H1 (cell line): Measurements from ENCODE around the gene ANKRD60. TPM values are rescaled to one million over a fixed set of nuclear protein-coding genes. Genes with fewer than 3 reads are reported as not detected.

Source experiments
- CTCF ChIA-PET: fragments of 300-600 bp; sonication (Branson Sonifier 250); formaldehyde crosslinking; loops from one replicate; lab custom pipeline; 2021; ENCODE audit not compliant: partially characterized antibody; lab: Charles Lee
- POLR2A ChIA-PET: fragments of 300-600 bp; sonication (Branson Sonifier 250); formaldehyde crosslinking; loops from one replicate; lab custom pipeline; 2021; ENCODE audit warnings: inconsistent platforms; ENCODE audit not compliant: partially characterized antibody; lab: Charles Lee
- DNase-seq, 2 experiments: peaks; one replicate each; pipeline versions ENCODE4 v3.0.0 to v3.0.0-alpha.2; 2010 to 2022; ENCODE audit warnings: low spot score in 2 of 2, low read depth in 1 of 2, mixed read lengths in 1 of 2
- FAIRE-seq: peaks from 2 replicates; lab custom pipeline; 2011; peaks lifted over from hg19 to GRCh38; lab: Jason Lieb, UNC
- H2AFZ ChIP-seq: 2 replicates; pipeline ENCODE4 v1.8.1; 2012; ENCODE audit warnings: low read length, inconsistent platforms
- H2AK5ac ChIP-seq: 2 replicates; pipeline ENCODE4 v1.6.1; 2013; ENCODE audit warnings: low read depth, low read length
- H2BK120ac ChIP-seq: replicated peaks from 2 replicates; pipeline ENCODE3; 2013; ENCODE audit warnings: low read depth, low read length, inconsistent platforms
- H2BK12ac ChIP-seq: 2 replicates; pipeline ENCODE4 v1.6.1; 2013; ENCODE audit warnings: low read depth, low read length
- H2BK15ac ChIP-seq: 2 replicates; pipeline ENCODE4 v1.6.1; 2013; ENCODE audit warnings: low read length
- H2BK20ac ChIP-seq: 2 replicates; pipeline ENCODE4 v1.6.1; 2013; ENCODE audit warnings: low read length
- H2BK5ac ChIP-seq: 2 replicates; pipeline ENCODE4 v1.6.1; 2013; ENCODE audit warnings: low read depth, low read length
- H3K14ac ChIP-seq: 2 replicates; pipeline ENCODE4 v1.6.1; 2013; ENCODE audit warnings: inconsistent platforms; ENCODE audit not compliant: insufficient read length
- H3K18ac ChIP-seq: 2 replicates; pipeline ENCODE4 v1.6.1; 2013; ENCODE audit warnings: low read length; ENCODE audit errors: extremely low read depth
- H3K23ac ChIP-seq: 2 replicates; pipeline ENCODE4 v1.6.1; 2013; ENCODE audit warnings: inconsistent platforms; ENCODE audit not compliant: insufficient read length
- H3K23me2 ChIP-seq: 2 replicates; pipeline ENCODE4 v1.6.1; 2013; ENCODE audit warnings: low read depth, low read length
- H3K27ac ChIP-seq: 2 replicates; pipeline ENCODE4 v1.6.1; 2011; ENCODE audit warnings: low read depth, low read length, inconsistent platforms
- H3K27me3 ChIP-seq, 4 experiments: replicated peaks in 1 of 4; 1 replicate in 1 of 4; 2 replicates in 3 of 4; pipeline versions ENCODE4 v1.6.1 to v1.8.1; 2011 to 2013; ENCODE audit warnings: low read length in 3 of 4, mild to moderate bottlenecking in 3 of 4, inconsistent platforms in 2 of 4, mixed read lengths in 2 of 4, moderate library complexity in 1 of 4; ENCODE audit not compliant: control insufficient read depth in 3 of 4, insufficient read depth in 3 of 4; ENCODE audit errors: extremely low read depth in 1 of 4
- H3K36me3 ChIP-seq, 4 experiments: 2 replicates each; pipeline versions ENCODE4 v1.6.1 to v1.8.1; 2011 to 2013; ENCODE audit warnings: mild to moderate bottlenecking in 4 of 4, low read length in 3 of 4, moderate library complexity in 2 of 4, control low read depth in 1 of 4, inconsistent platforms in 1 of 4; ENCODE audit not compliant: insufficient read depth in 4 of 4, control insufficient read depth in 2 of 4
- H3K4ac ChIP-seq: replicated peaks from 2 replicates; pipeline ENCODE3; 2013; ENCODE audit warnings: low read length, low read depth, mixed read lengths, inconsistent platforms; ENCODE audit not compliant: insufficient read length
- H3K4me1 ChIP-seq, 4 experiments: replicated peaks in 1 of 4; 1 replicate in 1 of 4; 2 replicates in 3 of 4; pipeline versions ENCODE4 v1.6.1 to v1.8.1; 2011 to 2013; ENCODE audit warnings: low read length in 3 of 4, inconsistent platforms in 2 of 4, mixed read lengths in 1 of 4; ENCODE audit not compliant: insufficient read depth in 4 of 4, control insufficient read depth in 3 of 4
- H3K4me2 ChIP-seq, 2 experiments: 2 replicates each; pipeline versions ENCODE4 v1.6.1 to v1.8.1; 2011 to 2013; ENCODE audit warnings: low read depth in 2 of 2, low read length in 2 of 2, control low read depth in 1 of 2, inconsistent platforms in 1 of 2, mild to moderate bottlenecking in 1 of 2; ENCODE audit not compliant: insufficient read depth in 1 of 2
- H3K4me3 ChIP-seq, 4 experiments: fragments of 200-600, 300-600 bp in 1 of 4; sonication (generic), shearing (Covaris generic), sonication (Bioruptor Twin) in 1 of 4; 2 replicates each; pipeline versions ENCODE4 v1.5.1 to v1.8.1; 2011 to 2016; ENCODE audit warnings: low read length in 4 of 4, low read depth in 3 of 4, control low read depth in 2 of 4, inconsistent platforms in 2 of 4, mild to moderate bottlenecking in 2 of 4, mixed read lengths in 1 of 4, moderate library complexity in 1 of 4; ENCODE audit not compliant: insufficient read depth in 2 of 4; ENCODE audit errors: extremely low read depth in 1 of 4
- H3K56ac ChIP-seq: replicated peaks from 2 replicates; pipeline ENCODE3; 2013; ENCODE audit warnings: low read depth, mild to moderate bottlenecking, mixed read lengths, low read length, inconsistent platforms; ENCODE audit not compliant: insufficient read length
- H3K79me1 ChIP-seq: 2 replicates; pipeline ENCODE4 v1.6.1; 2013; ENCODE audit warnings: low read depth, low read length, control low read depth
- H3K79me2 ChIP-seq, 2 experiments: 2 replicates each; pipeline versions ENCODE4 v1.6.1 to v1.8.1; 2012 to 2013; ENCODE audit warnings: low read length in 2 of 2, mild to moderate bottlenecking in 2 of 2, inconsistent platforms in 1 of 2; ENCODE audit not compliant: insufficient read depth in 2 of 2, control insufficient read depth in 1 of 2
- H3K9ac ChIP-seq, 4 experiments: replicated peaks in 1 of 4; 1 replicate in 1 of 4; 2 replicates in 3 of 4; pipeline versions ENCODE4 v1.6.1 to v1.8.1; 2011 to 2013; ENCODE audit warnings: low read depth in 3 of 4, low read length in 3 of 4, control low read depth in 2 of 4, mild to moderate bottlenecking in 2 of 4, moderate library complexity in 2 of 4, inconsistent platforms in 1 of 4; ENCODE audit errors: extremely low read depth in 1 of 4
- H3K9me3 ChIP-seq, 2 experiments: 2 replicates each; pipeline versions ENCODE4 v1.6.1 to v1.8.1; 2012 to 2013; ENCODE audit warnings: mild to moderate bottlenecking in 2 of 2, moderate library complexity in 2 of 2, control low read depth in 1 of 2, inconsistent platforms in 1 of 2, low read depth in 1 of 2, low read length in 1 of 2, mixed read lengths in 1 of 2; ENCODE audit not compliant: insufficient read depth in 2 of 2
- H4K20me1 ChIP-seq, 2 experiments: replicated peaks in 1 of 2; 2 replicates each; pipeline versions ENCODE3 to v1.8.1; 2011 to 2013; ENCODE audit warnings: inconsistent platforms in 2 of 2, low read length in 2 of 2, mild to moderate bottlenecking in 1 of 2; ENCODE audit not compliant: insufficient read depth in 2 of 2, control insufficient read depth in 1 of 2
- H4K5ac ChIP-seq: 2 replicates; pipeline ENCODE4 v1.6.1; 2013; ENCODE audit warnings: low read length, low read depth, mixed read lengths, inconsistent platforms; ENCODE audit not compliant: insufficient read length
- H4K8ac ChIP-seq: 2 replicates; pipeline ENCODE4 v1.8.0; 2013; ENCODE audit warnings: mild to moderate bottlenecking, moderate library complexity, low read length, inconsistent platforms; ENCODE audit not compliant: insufficient read depth; ENCODE audit errors: extremely low read depth
- H4K91ac ChIP-seq: replicated peaks from 2 replicates; pipeline ENCODE3; 2013; ENCODE audit warnings: low read length, mixed read lengths, inconsistent platforms; ENCODE audit not compliant: insufficient read length
- BACH1 ChIP-seq: IDR thresholded peaks from 2 replicates; pipeline ENCODE4 v1.6.1; 2012; ENCODE audit warnings: low read length, improper control_type of control experiment
- CEBPB ChIP-seq: IDR thresholded peaks from 2 replicates; pipeline ENCODE4 v1.6.1; 2012; ENCODE audit warnings: low read depth, low read length
- CREB1 ChIP-seq: IDR thresholded peaks from 2 replicates; pipeline ENCODE4 v1.6.1; 2012; ENCODE audit warnings: inconsistent platforms
- EP300 ChIP-seq, 2 experiments: IDR thresholded peaks; 1 replicate in 1 of 2; 2 replicates in 1 of 2; pipeline ENCODE4 v1.6.1; 2011 to 2012; ENCODE audit warnings: low read depth in 2 of 2, low read length in 2 of 2, mild to moderate bottlenecking in 2 of 2, borderline replicate concordance in 1 of 2, inconsistent platforms in 1 of 2, moderate library complexity in 1 of 2
- FOSL1 ChIP-seq: IDR thresholded peaks from 2 replicates; pipeline ENCODE4 v1.6.1; 2011; ENCODE audit warnings: mild to moderate bottlenecking, low read depth, low read length, moderate library complexity; ENCODE audit not compliant: insufficient read depth
- MAFK ChIP-seq: IDR thresholded peaks from 2 replicates; pipeline ENCODE4 v1.6.1; 2012; ENCODE audit warnings: low read depth, mild to moderate bottlenecking, improper control_type of control experiment, low read length
- PHF8 ChIP-seq: fragments of 200-600 bp; sonication (generic); conservative IDR thresholded peaks from 2 replicates; pipeline ENCODE4 v1.7.1; 2012; ENCODE audit warnings: low read depth, mild to moderate bottlenecking, inconsistent platforms, low read length, moderate library complexity
- RBBP5 ChIP-seq: IDR thresholded peaks from 2 replicates; pipeline ENCODE4 v1.7.1; 2012; ENCODE audit warnings: low read depth, mild to moderate bottlenecking, inconsistent platforms, low read length, moderate library complexity, borderline replicate concordance
- WGBS, 2 experiments: shearing (Covaris generic) in 1 of 2; methylation state at CpG; one replicate each; pipeline versions ENCODE4 v1.1.6 to v1.1.7; 2013 to 2015; ENCODE audit warnings: low lambda C conversion rate in 2 of 2, mixed read lengths in 2 of 2, inconsistent platforms in 1 of 2, low coverage in 1 of 2, missing lambda C conversion rate in 1 of 2; ENCODE audit not compliant: insufficient replicate concordance in 2 of 2, insufficient coverage in 1 of 2, insufficient read length in 1 of 2; ENCODE audit errors: extremely low coverage in 1 of 2, missing lambda C conversion rate in 1 of 2; 5-methylcytosine and 5-hydroxymethylcytosine counted together
- polyA plus RNA-seq, 7 experiments: library from polyadenylated mRNA; depleted of rRNA in 3 of 7; stranded (reverse) in 5 of 7; unstranded in 2 of 7; fragments of >200 nt in 5 of 7; fragments of 200-250 nt in 2 of 7; gene quantifications; 1 replicate in 5 of 7; 2 replicates in 1 of 7; 4 replicates in 1 of 7; pipeline versions ENCODE4 v1.2.1 to v1.2.3, GENCODE V29; 2011 to 2013; ENCODE audit warnings: missing spikeins in 2 of 7, mixed read lengths in 2 of 7
- total RNA-seq: library from RNA; stranded (reverse); fragmentation: NEBNext Ultra II Directional; extraction: Animal tissue kit (Norgen Biotek cat#: 25700); gene quantifications from 2 replicates; pipeline ENCODE4 v1.2.1, GENCODE V29; 2021
- TF ChIP-seq, protein P1 (sequence below): IDR thresholded peaks from 2 replicates; pipeline ENCODE4 v1.6.1; 2012; ENCODE audit warnings: inconsistent platforms
- TF ChIP-seq, protein P2 (sequence below): IDR thresholded peaks from 2 replicates; pipeline ENCODE4 v1.6.1; 2012; ENCODE audit warnings: low read length, inconsistent platforms

Gene ANKRD60
- total and polyA plus RNA-seq, 2 of the 8 experiments (the other 6 are each of a cell fraction or from before 2014, with no cell fraction given) = not detected

DNA sequence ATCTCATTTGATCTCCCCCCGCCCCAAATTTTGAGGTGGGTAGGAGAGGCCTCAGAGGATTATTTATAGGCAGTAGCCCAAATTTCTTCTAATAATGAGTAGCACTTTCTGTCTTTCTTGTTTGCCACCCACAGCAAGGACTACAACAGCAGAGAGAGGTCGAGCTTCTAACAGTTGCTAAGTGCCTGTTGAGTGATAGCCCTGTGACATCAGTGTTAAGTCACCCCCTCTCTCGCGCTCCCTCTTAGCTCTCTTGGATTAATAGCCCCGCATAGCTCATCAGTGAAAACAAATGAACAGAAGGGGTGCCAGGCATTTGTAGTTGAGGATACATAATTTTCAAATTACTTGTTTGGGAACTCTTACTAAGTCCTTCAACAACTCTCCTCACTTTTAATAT is 3.5 kb downstream of the ANKRD60 start:
- no peak overlapping the region for H4K5ac ChIP-seq
- H2BK120ac ChIP-seq = no peak overlapping the region
- H3K23me2 ChIP-seq = peaks cover 12% of the 10 kb centered on the region; the same call in 1 of the 2 replicates
- H3K18ac ChIP-seq = no peak overlapping the region
- no peak overlapping the region for H3K9ac ChIP-seq
- no peak overlapping the region for H2AFZ ChIP-seq
- H2BK15ac ChIP-seq = no peak overlapping the region
- H3K23ac ChIP-seq = no peak overlapping the region
- peaks cover 1 to 19% (median 16%) of the 10 kb centered on the region in 4 experiments for H3K27me3 ChIP-seq
- H3K14ac ChIP-seq = no peak overlapping the region
- H3K27ac ChIP-seq = no peak overlapping the region
- no peak overlapping the region for H2BK5ac ChIP-seq
- no peak overlapping the region for H3K4ac ChIP-seq
- H3K36me3 ChIP-seq = no peaks in the 10 kb centered on the region
- ChIA-PET CTCF (interaction anchor here (0.9 to 4.9 kb wide), 7 partner anchors 10 to 823 kb away, joined by 3 to 21 read pairs (median 3); no protein-coding TSS in a partner anchor), POLR2A (no interaction called here)
- no peak overlapping the region for H2BK20ac ChIP-seq
- H4K20me1 ChIP-seq = no peaks in the 10 kb centered on the region
- no peaks in the 10 kb centered on the region for H3K9me3 ChIP-seq
- no peak overlapping the region for H4K8ac ChIP-seq
- H3K79me2 ChIP-seq = no peaks in the 10 kb centered on the region
- no peak overlapping the region for H2BK12ac ChIP-seq
- H3K4me2 ChIP-seq = no peak overlapping the region
- no peak overlapping the region for H3K4me3 ChIP-seq
- H4K91ac ChIP-seq = no peak overlapping the region
- H3K56ac ChIP-seq = no peak overlapping the region
- no peak for DNase-seq
- FAIRE-seq = no peak
- 81% methylated on average over 5 of the region's 5 CpGs; no CpG with 5 or more reads in 1 of the 2 experiments for WGBS, 2 experiments
- H3K79me1 ChIP-seq = no peaks in the 10 kb centered on the region; the same call in 1 of the 2 replicates
- H3K4me1 ChIP-seq = peaks cover 0 to 4% (median 1%) of the 10 kb centered on the region in 4 experiments; a peak in 2 of 7 replicates
- no peak overlapping the region for H2AK5ac ChIP-seq
- TF ChIP-seq, protein P1, sequence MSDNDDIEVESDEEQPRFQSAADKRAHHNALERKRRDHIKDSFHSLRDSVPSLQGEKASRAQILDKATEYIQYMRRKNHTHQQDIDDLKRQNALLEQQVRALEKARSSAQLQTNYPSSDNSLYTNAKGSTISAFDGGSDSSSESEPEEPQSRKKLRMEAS = no peak
- TF ChIP-seq RBBP5 = no peak
- no peak for TF ChIP-seq BACH1
- TF ChIP-seq CREB1 = no peak
- TF ChIP-seq FOSL1 = no peak
- no peak for TF ChIP-seq PHF8
- TF ChIP-seq MAFK = no peak
- TF ChIP-seq EP300 (IDR thresholded peaks at IDR 0.05; ENCODE audit: borderline replicate concordance in 1 of 2, low read depth in 2 of 2, low read length in 2 of 2) = no peak
- TF ChIP-seq, protein P2, sequence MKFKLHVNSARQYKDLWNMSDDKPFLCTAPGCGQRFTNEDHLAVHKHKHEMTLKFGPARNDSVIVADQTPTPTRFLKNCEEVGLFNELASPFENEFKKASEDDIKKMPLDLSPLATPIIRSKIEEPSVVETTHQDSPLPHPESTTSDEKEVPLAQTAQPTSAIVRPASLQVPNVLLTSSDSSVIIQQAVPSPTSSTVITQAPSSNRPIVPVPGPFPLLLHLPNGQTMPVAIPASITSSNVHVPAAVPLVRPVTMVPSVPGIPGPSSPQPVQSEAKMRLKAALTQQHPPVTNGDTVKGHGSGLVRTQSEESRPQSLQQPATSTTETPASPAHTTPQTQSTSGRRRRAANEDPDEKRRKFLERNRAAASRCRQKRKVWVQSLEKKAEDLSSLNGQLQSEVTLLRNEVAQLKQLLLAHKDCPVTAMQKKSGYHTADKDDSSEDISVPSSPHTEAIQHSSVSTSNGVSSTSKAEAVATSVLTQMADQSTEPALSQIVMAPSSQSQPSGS = no peak
- no peak for TF ChIP-seq CEBPB
